ENCODE results near the gene PNLIPRP3. TPM values are rescaled to one million over a fixed set of nuclear protein-coding genes. Genes with fewer than 3 reads are reported as not detected.

PNLIPRP3 gene
- total and polyA plus RNA-seq, 7 experiments from 2014 or later, result not detected

DNA sequence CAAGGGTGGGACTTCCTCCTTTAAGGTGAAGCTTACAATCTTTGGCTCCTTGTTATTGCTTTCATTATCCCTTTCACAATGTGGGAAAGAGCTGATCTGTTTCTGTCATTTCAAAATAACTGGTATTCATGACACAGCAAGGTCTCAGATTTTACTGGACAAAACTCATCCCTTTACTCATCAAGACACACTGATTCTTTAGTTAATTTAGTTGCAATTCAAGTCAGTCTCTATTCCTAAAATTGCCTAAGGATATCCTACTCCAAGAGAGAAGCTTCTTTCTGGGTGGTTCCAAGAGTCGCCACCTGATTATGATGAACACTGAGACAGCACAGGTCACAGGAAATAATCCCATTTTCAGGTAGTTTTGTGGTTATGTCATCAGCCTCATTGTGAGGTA is 5.8 kb upstream of the PNLIPRP3 start:
- Histone ChIP-seq H3K27me3 (ENCODE audit: control insufficient read depth in 2 of 2, insufficient read depth in 2 of 2, low read length in 2 of 2) (no peaks in the 10 kb centered on the region), H3K4me1 (ENCODE audit: control insufficient read depth in 2 of 2, insufficient read depth in 2 of 2, low read length in 2 of 2) (no peaks in the 10 kb centered on the region), H3K36me3 (ENCODE audit: control insufficient read depth in 2 of 3, insufficient read depth in 3 of 3, low read length in 3 of 3) (no peaks in the 10 kb centered on the region), H3K9me3 (ENCODE audit: control insufficient read depth in 2 of 3, low read length in 3 of 3) (no peaks in the 10 kb centered on the region), H3K27ac (ENCODE audit: low read depth, low read length) (no peak overlapping the region), H3K4me3 (ENCODE audit: low read length) (no peak overlapping the region)
- no peak for ATAC-seq
- CTCF ChIA-PET, result no interaction called here
- Mint-ChIP-seq H3K27ac (no peak overlapping the region), H3K27me3 (peaks cover 0 to 21% (median 6%) of the 10 kb centered on the region in 5 donors), H3K4me3 (no peak overlapping the region), H3K4me1 (no peaks in the 10 kb centered on the region), H3K9me3 (no peaks in the 10 kb centered on the region), H3K36me3 (no peaks in the 10 kb centered on the region)
- no peak for DNase-seq
- POLR2A ChIA-PET, result no interaction called here
- intact Hi-C loops (cut with micrococcal nuclease), result no loop called here

DNA sequence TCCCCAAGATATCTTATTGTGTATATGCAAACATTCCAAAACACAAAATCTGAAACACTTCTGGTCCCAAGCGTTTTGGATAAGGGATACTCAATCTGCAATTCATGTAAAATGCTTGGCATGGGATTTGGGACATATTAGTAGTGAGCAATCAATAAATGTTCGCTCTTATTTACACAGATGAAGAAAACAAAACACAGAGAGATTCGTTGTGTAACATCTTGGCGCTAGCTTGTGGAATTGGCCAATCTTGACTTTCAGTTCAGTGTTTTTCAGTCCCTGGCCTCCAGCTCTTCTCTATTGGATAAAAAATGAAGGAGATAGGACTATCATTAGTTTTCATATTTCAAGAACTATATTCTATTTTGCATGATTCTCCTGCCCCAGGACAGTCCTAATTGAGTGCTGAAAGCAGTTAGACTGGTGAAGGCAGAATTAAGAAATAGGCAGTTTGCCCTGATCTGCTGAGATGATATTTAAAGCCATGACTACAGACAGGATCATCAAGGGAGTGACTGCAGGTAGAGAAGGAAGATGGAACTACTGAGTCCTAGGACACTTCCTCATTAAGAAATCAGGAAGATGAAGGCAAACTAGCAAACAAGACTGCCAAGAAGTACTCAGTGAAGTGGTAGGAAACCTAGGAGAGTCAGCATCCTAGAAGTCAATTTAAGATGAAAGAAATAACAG is 1.8 kb downstream of the PNLIPRP3 start:
- Histone ChIP-seq H3K4me3 (ENCODE audit: low read length) (no peak overlapping the region), H3K9me3 (ENCODE audit: control insufficient read depth in 2 of 3, low read length in 3 of 3) (no peaks in the 10 kb centered on the region), H3K27ac (ENCODE audit: low read depth, low read length) (no peak overlapping the region), H3K4me1 (ENCODE audit: control insufficient read depth in 2 of 2, insufficient read depth in 2 of 2, low read length in 2 of 2) (no peaks in the 10 kb centered on the region), H3K36me3 (ENCODE audit: control insufficient read depth in 2 of 3, insufficient read depth in 3 of 3, low read length in 3 of 3) (no peaks in the 10 kb centered on the region), H3K27me3 (ENCODE audit: control insufficient read depth in 2 of 2, insufficient read depth in 2 of 2, low read length in 2 of 2) (no peaks in the 10 kb centered on the region)
- intact Hi-C loops (cut with micrococcal nuclease), result no loop called here
- H3K27ac Mint-ChIP-seq, result no peak overlapping the region
- CTCF ChIA-PET, result no interaction called here
- no peaks in the 10 kb centered on the region for H3K4me1 Mint-ChIP-seq
- POLR2A ChIA-PET, result no interaction called here
- no peak overlapping the region for H3K4me3 Mint-ChIP-seq
- no peak for ATAC-seq
- H3K27me3 Mint-ChIP-seq, result peaks cover 0 to 5% (median 0%) of the 10 kb centered on the region in 5 donors
- no peaks in the 10 kb centered on the region for H3K36me3 Mint-ChIP-seq
- peaks cover 0 to 1% (median 0%) of the 10 kb centered on the region in 11 donors for H3K9me3 Mint-ChIP-seq
- no peak for DNase-seq

DNA sequence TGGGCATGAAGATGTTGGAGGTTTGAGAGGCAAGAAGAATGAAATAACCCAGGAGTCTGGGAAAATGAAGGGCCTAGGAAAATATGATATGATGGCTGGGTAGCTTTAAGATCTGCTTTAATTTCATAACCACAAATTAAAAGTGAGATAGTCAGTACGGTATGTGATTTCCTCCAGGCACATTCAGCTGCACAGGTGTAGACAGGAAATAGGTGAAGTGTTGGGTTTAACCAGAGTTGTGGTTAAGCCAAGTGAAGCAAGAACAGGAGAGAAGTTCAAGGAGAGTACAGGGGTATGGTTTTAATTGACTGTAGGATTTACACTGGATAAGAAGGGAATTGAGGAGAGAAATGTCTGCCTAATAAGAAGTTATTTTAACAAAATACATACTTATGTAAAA is 2.6 kb downstream of the PNLIPRP3 start:
- no peaks in the 10 kb centered on the region for H3K36me3 Mint-ChIP-seq
- DNase-seq, result no peak
- H3K4me1 Mint-ChIP-seq, result no peaks in the 10 kb centered on the region

DNA sequence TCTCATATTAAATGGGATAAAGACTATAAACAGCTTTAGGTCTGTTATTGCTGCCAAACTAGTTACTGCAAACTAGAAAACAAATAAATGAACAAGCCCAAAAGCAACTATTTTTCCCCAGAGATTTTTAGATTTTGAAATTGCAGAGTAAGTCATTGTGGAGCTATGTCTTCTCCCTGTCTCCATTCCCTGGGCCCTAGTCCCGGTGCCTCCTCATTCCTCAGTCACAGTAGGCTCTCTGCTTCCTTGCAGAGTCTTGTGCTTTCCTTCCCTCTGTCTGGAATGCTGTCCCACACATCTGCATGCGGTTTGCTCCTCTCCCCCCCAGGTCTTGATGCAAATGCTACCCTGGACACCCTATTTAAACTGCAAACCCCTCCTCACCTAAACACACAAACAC is 4.0 kb downstream of the PNLIPRP3 start:
- Histone ChIP-seq H3K9me3 (ENCODE audit: control insufficient read depth in 2 of 3, low read length in 3 of 3) (no peaks in the 10 kb centered on the region), H3K4me3 (ENCODE audit: low read length) (no peak overlapping the region), H3K36me3 (ENCODE audit: control insufficient read depth in 2 of 3, insufficient read depth in 3 of 3, low read length in 3 of 3) (no peaks in the 10 kb centered on the region), H3K27ac (ENCODE audit: low read depth, low read length) (no peak overlapping the region), H3K4me1 (ENCODE audit: control insufficient read depth in 2 of 2, insufficient read depth in 2 of 2, low read length in 2 of 2) (no peaks in the 10 kb centered on the region), H3K27me3 (ENCODE audit: control insufficient read depth in 2 of 2, insufficient read depth in 2 of 2, low read length in 2 of 2) (no peaks in the 10 kb centered on the region)
- no peak overlapping the region for H3K27ac Mint-ChIP-seq
- H3K9me3 Mint-ChIP-seq, result peaks cover 0 to 1% (median 0%) of the 10 kb centered on the region in 11 donors
- H3K4me1 Mint-ChIP-seq, result no peaks in the 10 kb centered on the region
- ChIA-PET CTCF (no interaction called here), POLR2A (no interaction called here)
- H3K36me3 Mint-ChIP-seq, result no peaks in the 10 kb centered on the region
- intact Hi-C loops (cut with micrococcal nuclease), result no loop called here
- DNase-seq (no peak), ATAC-seq (no peak)
- H3K27me3 Mint-ChIP-seq, result no peaks in the 10 kb centered on the region
- no peak overlapping the region for H3K4me3 Mint-ChIP-seq

More for the DNA sequence above, 2.6 kb downstream of the PNLIPRP3 start:
- intact Hi-C loops (cut with micrococcal nuclease), result no loop called here
- no peak for ATAC-seq
- ChIA-PET CTCF (no interaction called here), POLR2A (no interaction called here)
- H3K36me3 ChIP-seq (ENCODE audit: control insufficient read depth in 2 of 3, insufficient read depth in 3 of 3, low read length in 3 of 3), result no peaks in the 10 kb centered on the region
- H3K4me3 ChIP-seq (ENCODE audit: low read length), result no peak overlapping the region
- Mint-ChIP-seq H3K27me3 (peaks cover 0 to 5% (median 0%) of the 10 kb centered on the region in 5 donors), H3K4me3 (no peak overlapping the region), H3K9me3 (peaks cover 0 to 1% (median 0%) of the 10 kb centered on the region in 11 donors), H3K27ac (no peak overlapping the region)
- no peak overlapping the region for H3K27ac ChIP-seq (ENCODE audit: low read depth, low read length)
- H3K4me1 ChIP-seq (ENCODE audit: control insufficient read depth in 2 of 2, insufficient read depth in 2 of 2, low read length in 2 of 2), result no peaks in the 10 kb centered on the region
- no peaks in the 10 kb centered on the region for H3K9me3 ChIP-seq (ENCODE audit: control insufficient read depth in 2 of 3, low read length in 3 of 3)
- no peaks in the 10 kb centered on the region for H3K27me3 ChIP-seq (ENCODE audit: control insufficient read depth in 2 of 2, insufficient read depth in 2 of 2, low read length in 2 of 2)

DNA sequence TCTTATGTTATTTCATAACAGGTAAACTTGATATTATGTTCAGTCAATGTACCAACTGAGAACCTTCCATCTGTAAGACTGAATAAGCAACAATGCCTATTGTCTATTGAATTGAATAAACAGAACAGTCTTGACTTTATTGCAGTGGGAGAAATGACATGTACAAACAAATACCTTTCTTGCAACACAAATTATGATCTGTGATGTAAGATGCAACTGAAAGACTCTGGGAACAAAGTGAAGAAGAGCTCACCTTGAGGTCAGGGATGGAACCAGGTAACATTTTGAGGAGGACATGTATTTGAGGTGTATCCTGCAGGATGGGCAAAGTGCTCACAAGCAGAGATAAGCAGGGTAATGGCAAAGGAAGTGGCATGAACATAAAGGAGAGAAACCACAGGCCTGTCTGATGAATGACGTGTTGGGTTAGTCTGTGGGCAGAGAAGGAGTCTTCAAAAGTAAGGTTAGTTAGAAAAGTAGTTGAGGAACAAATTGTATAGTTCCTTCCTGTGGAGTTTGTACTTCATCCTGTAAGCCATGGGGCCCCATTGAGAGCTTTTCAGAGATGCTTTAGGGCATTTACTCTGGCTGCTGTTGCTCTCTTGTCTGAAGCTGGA is 9.5 kb downstream of the PNLIPRP3 start:
- no peaks in the 10 kb centered on the region for H3K36me3 Mint-ChIP-seq
- peak overlapping the region in 2 of 9 donors; percentile 5 to 6 for H3K27ac Mint-ChIP-seq

DNA sequence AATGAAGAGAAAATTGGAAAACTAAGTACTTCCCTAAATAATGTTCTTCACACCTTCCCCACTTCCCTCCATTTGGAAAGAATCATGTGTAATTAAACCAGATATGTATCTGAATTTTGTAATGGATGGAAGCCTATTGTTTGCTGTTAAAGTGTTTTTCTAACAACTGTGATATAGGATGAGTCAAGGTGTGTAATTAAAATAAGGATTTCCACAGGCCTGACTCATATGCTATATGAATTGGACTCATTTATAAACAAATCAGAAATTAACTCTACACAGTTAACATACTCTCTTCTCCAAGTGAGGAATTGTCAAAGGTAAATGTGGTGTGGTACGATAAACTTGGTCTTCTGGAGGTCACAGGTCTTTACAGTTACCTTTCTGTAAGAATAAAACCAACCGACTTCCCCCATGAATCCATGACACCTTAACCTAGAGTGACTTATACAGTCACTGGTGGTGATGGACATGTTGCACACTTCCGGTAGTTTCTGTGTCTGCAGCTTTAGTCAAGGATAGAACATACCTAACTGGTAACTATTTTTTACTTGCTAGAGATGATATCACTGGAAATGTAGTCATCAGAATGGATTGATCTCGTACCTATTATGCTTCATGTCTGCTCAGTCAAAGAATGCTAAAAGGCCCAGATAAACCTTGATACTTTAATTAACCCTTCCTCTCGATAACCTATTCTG is 12.8 kb downstream of the PNLIPRP3 start:
- no peak overlapping the region for H3K27ac ChIP-seq (ENCODE audit: low read depth, low read length)
- H3K36me3 Mint-ChIP-seq, result no peaks in the 10 kb centered on the region
- CTCF ChIA-PET, result no interaction called here

More for the DNA sequence above, 9.5 kb downstream of the PNLIPRP3 start:
- H3K4me1 ChIP-seq (ENCODE audit: control insufficient read depth in 2 of 2, insufficient read depth in 2 of 2, low read length in 2 of 2), result no peaks in the 10 kb centered on the region
- Mint-ChIP-seq H3K4me3 (no peak overlapping the region), H3K9me3 (peaks cover 0 to 3% (median 0%) of the 10 kb centered on the region in 11 donors), H3K27me3 (peaks cover 0 to 4% (median 0%) of the 10 kb centered on the region in 5 donors), H3K4me1 (peaks cover 0 to 10% (median 5%) of the 10 kb centered on the region in 7 donors)
- H3K4me3 ChIP-seq (ENCODE audit: low read length), result no peak overlapping the region
- no peaks in the 10 kb centered on the region for H3K9me3 ChIP-seq (ENCODE audit: control insufficient read depth in 2 of 3, low read length in 3 of 3)
- H3K36me3 ChIP-seq (ENCODE audit: control insufficient read depth in 2 of 3, insufficient read depth in 3 of 3, low read length in 3 of 3), result no peaks in the 10 kb centered on the region
- DNase-seq, result no peak
- H3K27me3 ChIP-seq (ENCODE audit: control insufficient read depth in 2 of 2, insufficient read depth in 2 of 2, low read length in 2 of 2), result no peaks in the 10 kb centered on the region
- no peak for ATAC-seq
- intact Hi-C loops (cut with micrococcal nuclease), result no loop called here
- ChIA-PET POLR2A (no interaction called here), CTCF (no interaction called here)
- H3K27ac ChIP-seq (ENCODE audit: low read depth, low read length), result no peak overlapping the region

More for the DNA sequence above, 12.8 kb downstream of the PNLIPRP3 start:
- Histone ChIP-seq H3K36me3 (ENCODE audit: control insufficient read depth in 2 of 3, insufficient read depth in 3 of 3, low read length in 3 of 3) (no peaks in the 10 kb centered on the region), H3K4me3 (ENCODE audit: low read length) (no peak overlapping the region), H3K27me3 (ENCODE audit: control insufficient read depth in 2 of 2, insufficient read depth in 2 of 2, low read length in 2 of 2) (no peaks in the 10 kb centered on the region), H3K9me3 (ENCODE audit: control insufficient read depth in 2 of 3, low read length in 3 of 3) (no peaks in the 10 kb centered on the region), H3K4me1 (ENCODE audit: control insufficient read depth in 2 of 2, insufficient read depth in 2 of 2, low read length in 2 of 2) (no peaks in the 10 kb centered on the region)
- intact Hi-C loops (cut with micrococcal nuclease), result loop anchor here in 1 of 2 donors (5.0 kb wide), 1 partner anchor 347 kb away; no protein-coding TSS in a partner anchor
- Mint-ChIP-seq H3K4me1 (peaks cover 0 to 10% (median 5%) of the 10 kb centered on the region in 7 donors), H3K9me3 (peaks cover 0 to 3% (median 0%) of the 10 kb centered on the region in 11 donors), H3K27me3 (peaks cover 0 to 9% (median 6%) of the 10 kb centered on the region in 5 donors), H3K27ac (no peak overlapping the region), H3K4me3 (no peak overlapping the region)
- ATAC-seq (no peak), DNase-seq (no peak)
- POLR2A ChIA-PET, result no interaction called here
